DND-41 (cell line): Measurements from ENCODE around the gene VWA5B1.

Source experiments
- CTCF ChIP-seq: IDR thresholded peaks from 2 replicates; pipeline ENCODE4 v1.5.1; 2012; ENCODE audit warnings: borderline replicate concordance, low read length, moderate library complexity, mild to moderate bottlenecking; ENCODE audit not compliant: poor library complexity, severe bottlenecking; ENCODE audit errors: extremely low read depth
- EZH2 ChIP-seq: IDR thresholded peaks from 3 replicates; pipeline ENCODE4 v1.6.1; 2012; ENCODE audit warnings: borderline replicate concordance, low read depth, mild to moderate bottlenecking, moderate library complexity, low read length, inconsistent platforms; ENCODE audit not compliant: severe bottlenecking

DNA sequence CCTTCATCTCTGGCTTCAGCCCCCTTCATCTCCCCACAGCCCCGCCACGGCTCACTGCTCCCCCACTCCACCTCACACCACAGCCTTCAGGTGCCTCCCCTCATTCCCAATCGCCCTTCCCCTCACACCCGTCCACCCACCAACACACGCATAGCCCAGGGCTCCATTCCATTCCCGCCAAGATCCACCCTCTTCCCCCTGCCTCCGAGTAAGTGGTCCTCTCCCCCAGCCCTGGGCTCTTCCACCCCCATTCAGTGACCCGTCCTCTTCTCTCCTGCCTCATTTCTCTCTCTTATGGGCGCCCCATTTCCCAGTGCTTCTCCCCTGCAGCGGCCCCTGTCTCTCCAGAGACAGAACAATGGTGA, 53.2 kb downstream of the VWA5B1 start:
- TF ChIP-seq CTCF (no peak), EZH2 (no peak)
